ENCODE results near the gene SIRT5. TPM values are rescaled to one million over a fixed set of nuclear protein-coding genes. Genes with fewer than 3 reads are reported as not detected.
A peak's percentile ranks its signal among the peaks of the same experiment; 100 is the strongest.

The SIRT5 gene
- total and polyA plus RNA-seq, 2 donors (not counting 1 experiment from before 2014, with no cell fraction given) = 8.1 to 16.3 TPM

- POLR2A ChIA-PET = interaction anchor here (0.7 to 1.6 kb wide), 2 partner anchors 88 to 99 kb away, joined by 3 to 10 read pairs; no protein-coding TSS in a partner anchor
- Histone ChIP-seq H3K4me1 (ENCODE audit: control insufficient read depth in 2 of 2, insufficient read depth in 2 of 2, low read length in 2 of 2) (peaks cover 38 to 41% of the 10 kb centered on the region in 2 donors), H3K36me3 (replicated peaks in 1 of 2; ENCODE audit: control extremely low read depth in 1 of 2, control insufficient read depth in 1 of 2, extremely low read depth in 1 of 2, insufficient read depth in 2 of 2, low read length in 1 of 2) (no peaks in the 10 kb centered on the region), H3K9me3 (ENCODE audit: control extremely low read depth in 1 of 3, control insufficient read depth in 2 of 3, insufficient read depth in 1 of 3, low read length in 2 of 3) (no peaks in the 10 kb centered on the region), H3K27ac (ENCODE audit: low read length in 2 of 2) (peak overlapping the region; percentile 76 to 89), H3K27me3 (replicated peaks in 1 of 4; ENCODE audit: control extremely low read depth in 1 of 4, control insufficient read depth in 3 of 4, insufficient read depth in 4 of 4, low read length in 3 of 4) (no peaks in the 10 kb centered on the region), H3K9ac (ENCODE audit: low read length) (no peak overlapping the region), H4K20me1 (ENCODE audit: control insufficient read depth, insufficient read depth, low read length, poor library complexity, severe bottlenecking) (no peaks in the 10 kb centered on the region), H3K4me3 (ENCODE audit: control extremely low read depth in 1 of 5, extremely low read depth in 1 of 5, insufficient read depth in 1 of 5, low read depth in 2 of 5, low read length in 4 of 5) (no peak overlapping the region), H3K4me2 (replicated peaks; ENCODE audit: low read depth, low read length, poor library complexity, severe bottlenecking) (peak overlapping the region; percentile 74), H2AFZ (ENCODE audit: insufficient read depth, low read depth, low read length, poor library complexity, severe bottlenecking) (peak overlapping the region; percentile 74), H3K79me2 (ENCODE audit: control insufficient read depth, insufficient read depth, low read length) (no peaks in the 10 kb centered on the region)
- CTCF ChIA-PET = interaction anchor here (0.6 to 4.4 kb wide), 9 partner anchors 10 to 191 kb away, joined by 3 to 42 read pairs (median 7); partner anchors contain the start of genes NOL7 and SIRT5
- Mint-ChIP-seq H3K27ac (peak overlapping the region; percentile 88), H3K4me1 (peaks cover 47% of the 10 kb centered on the region), H3K9me3 (ENCODE audit: insufficient read depth) (no peaks in the 10 kb centered on the region), H3K4me3 (peak overlapping the region; percentile 30), H3K27me3 (no peaks in the 10 kb centered on the region)
- TF ChIP-seq EZH2 (IDR thresholded peaks at IDR 0.05; ENCODE audit: borderline replicate concordance, insufficient read depth, low read depth, low read length, poor library complexity, severe bottlenecking) (no peak), CTCF (IDR thresholded peaks at IDR 0.05) (no peak)
- DNase-seq = no peak
- ATAC-seq (ENCODE audit: low read depth) = no peak
- intact Hi-C loops (cut with micrococcal nuclease) = loop anchor here (5.0 kb wide), 1 partner anchor 255 kb away; no protein-coding TSS in a partner anchor
- 71% methylated on average over 1 of the region's 4 CpGs for WGBS (ENCODE audit: insufficient coverage)
These were observed 46.7 kb upstream of the SIRT5 start for GRCh38 chr6:13527671-13528056.

- H3K27me3 Mint-ChIP-seq = no peaks in the 10 kb centered on the region
- no peaks in the 10 kb centered on the region for H4K20me1 ChIP-seq (ENCODE audit: control insufficient read depth, insufficient read depth, low read length, poor library complexity, severe bottlenecking)
- no peaks in the 10 kb centered on the region for H3K79me2 ChIP-seq (ENCODE audit: control insufficient read depth, insufficient read depth, low read length)
- H3K27ac Mint-ChIP-seq = peak overlapping the region; percentile 59
- H2AFZ ChIP-seq (ENCODE audit: insufficient read depth, low read depth, low read length, poor library complexity, severe bottlenecking) = no peak overlapping the region
- H3K9me3 Mint-ChIP-seq (ENCODE audit: insufficient read depth) = no peaks in the 10 kb centered on the region
- H3K4me3 Mint-ChIP-seq = no peak overlapping the region
- intact Hi-C loops (cut with micrococcal nuclease) = loop anchor here (5.0 kb wide), 1 partner anchor 256 kb away; no protein-coding TSS in a partner anchor
- H3K27ac ChIP-seq (ENCODE audit: low read length in 2 of 2) = peak overlapping the region in 1 of 2 donors; percentile 8
- ChIA-PET POLR2A (interaction anchor here (0.7 kb wide), 1 partner anchor 9 kb away, joined by 3 read pairs; no protein-coding TSS in a partner anchor), CTCF (interaction anchor here (0.8 to 1.3 kb wide), 4 partner anchors 9 to 190 kb away, joined by 3 to 11 read pairs (median 4); partner anchors contain the start of gene SIRT5)
- no peak overlapping the region for H3K9ac ChIP-seq (ENCODE audit: low read length)
- no peak overlapping the region for H3K4me2 ChIP-seq (replicated peaks; ENCODE audit: low read depth, low read length, poor library complexity, severe bottlenecking)
- DNase-seq (no peak), ATAC-seq (ENCODE audit: low read depth) (no peak)
- no peaks in the 10 kb centered on the region for H3K9me3 ChIP-seq (ENCODE audit: control extremely low read depth in 1 of 3, control insufficient read depth in 2 of 3, insufficient read depth in 1 of 3, low read length in 2 of 3)
- H3K27me3 ChIP-seq (replicated peaks in 1 of 4; ENCODE audit: control extremely low read depth in 1 of 4, control insufficient read depth in 3 of 4, insufficient read depth in 4 of 4, low read length in 3 of 4) = no peaks in the 10 kb centered on the region
- WGBS (ENCODE audit: insufficient coverage) = no CpG with 5 or more reads among the region's 3 CpGs
- H3K36me3 ChIP-seq (replicated peaks in 1 of 2; ENCODE audit: control extremely low read depth in 1 of 2, control insufficient read depth in 1 of 2, extremely low read depth in 1 of 2, insufficient read depth in 2 of 2, low read length in 1 of 2) = no peaks in the 10 kb centered on the region
- peaks cover 47% of the 10 kb centered on the region for H3K4me1 Mint-ChIP-seq
- peaks cover 38 to 41% of the 10 kb centered on the region in 2 donors for H3K4me1 ChIP-seq (ENCODE audit: control insufficient read depth in 2 of 2, insufficient read depth in 2 of 2, low read length in 2 of 2)
- no peak for TF ChIP-seq EZH2 (IDR thresholded peaks at IDR 0.05; ENCODE audit: borderline replicate concordance, insufficient read depth, low read depth, low read length, poor library complexity, severe bottlenecking)
- TF ChIP-seq CTCF (IDR thresholded peaks at IDR 0.05) = no peak
- H3K4me3 ChIP-seq (ENCODE audit: control extremely low read depth in 1 of 5, extremely low read depth in 1 of 5, insufficient read depth in 1 of 5, low read depth in 2 of 5, low read length in 4 of 5) = no peak overlapping the region
These were observed 46.2 kb upstream of the SIRT5 start for GRCh38 chr6:13528232-13528631.

Data from B cell (primary cell).